Measurements from ENCODE around the gene GPR55. TPM values are rescaled to one million over a fixed set of nuclear protein-coding genes. Genes with fewer than 3 reads are reported as not detected.

The GPR55 gene
- total and polyA plus RNA-seq, 10 of the 15 experiments (the other 5 are each of a cell fraction or from before 2014, with no cell fraction given), result 2.1 to 30.1 (median 16.2) TPM

GRCh38 chr2:230929381-230930148 is 4.5 kb upstream of the GPR55 start (continued):
- TF ChIP-seq, protein P1, sequence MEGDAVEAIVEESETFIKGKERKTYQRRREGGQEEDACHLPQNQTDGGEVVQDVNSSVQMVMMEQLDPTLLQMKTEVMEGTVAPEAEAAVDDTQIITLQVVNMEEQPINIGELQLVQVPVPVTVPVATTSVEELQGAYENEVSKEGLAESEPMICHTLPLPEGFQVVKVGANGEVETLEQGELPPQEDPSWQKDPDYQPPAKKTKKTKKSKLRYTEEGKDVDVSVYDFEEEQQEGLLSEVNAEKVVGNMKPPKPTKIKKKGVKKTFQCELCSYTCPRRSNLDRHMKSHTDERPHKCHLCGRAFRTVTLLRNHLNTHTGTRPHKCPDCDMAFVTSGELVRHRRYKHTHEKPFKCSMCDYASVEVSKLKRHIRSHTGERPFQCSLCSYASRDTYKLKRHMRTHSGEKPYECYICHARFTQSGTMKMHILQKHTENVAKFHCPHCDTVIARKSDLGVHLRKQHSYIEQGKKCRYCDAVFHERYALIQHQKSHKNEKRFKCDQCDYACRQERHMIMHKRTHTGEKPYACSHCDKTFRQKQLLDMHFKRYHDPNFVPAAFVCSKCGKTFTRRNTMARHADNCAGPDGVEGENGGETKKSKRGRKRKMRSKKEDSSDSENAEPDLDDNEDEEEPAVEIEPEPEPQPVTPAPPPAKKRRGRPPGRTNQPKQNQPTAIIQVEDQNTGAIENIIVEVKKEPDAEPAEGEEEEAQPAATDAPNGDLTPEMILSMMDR (IDR thresholded peaks at IDR 0.05 in 2 of 3, conservative IDR thresholded peaks at IDR 0.05 in 1 of 3; ENCODE audit: control insufficient read depth in 2 of 3, extremely low read depth in 1 of 3, insufficient read depth in 1 of 3, low read depth in 3 of 3, low read length in 3 of 3), result peak in 2 of 3 experiments; percentile 19 to 63; a peak in 3 of 6 replicates
- no peak for TF ChIP-seq POLR2A (IDR thresholded peaks at IDR 0.05; ENCODE audit: low read depth, low read length)
- TF ChIP-seq CREM (IDR thresholded peaks at IDR 0.05; ENCODE audit: low read depth), result no peak
- TF ChIP-seq ESRRA (IDR thresholded peaks at IDR 0.05; ENCODE audit: low read length), result no peak
- no peak for TF ChIP-seq BRCA1 (IDR thresholded peaks at IDR 0.05; ENCODE audit: low read depth, low read length)
- no peak for TF ChIP-seq ZBTB33 (IDR thresholded peaks at IDR 0.05)
- TF ChIP-seq NBN (IDR thresholded peaks at IDR 0.05), result no peak
- no peak for TF ChIP-seq POLR2AphosphoS5 (IDR thresholded peaks at IDR 0.05; ENCODE audit: low read length)
- TF ChIP-seq SMC3 (IDR thresholded peaks at IDR 0.05; ENCODE audit: borderline replicate concordance, low read length), result peak; percentile 64; the same call in 1 of the 2 replicates
- TF ChIP-seq RAD21 (IDR thresholded peaks at IDR 0.05; ENCODE audit: insufficient read depth, low read depth, low read length), result peak; percentile 28; the same call in 1 of the 2 replicates
- no peak for TF ChIP-seq ZNF274 (IDR thresholded peaks at IDR 0.05; ENCODE audit: insufficient read depth, insufficient read length)
- no peak for TF ChIP-seq ZZZ3 (IDR thresholded peaks at IDR 0.05; ENCODE audit: control insufficient read depth, insufficient read length, low read depth)
- peak; percentile 43; the same call in 1 of the 2 replicates for TF ChIP-seq ZNF687 (IDR thresholded peaks at IDR 0.05)
- peak; percentile 65 to 71; a peak in 3 of 4 replicates for TF ChIP-seq BHLHE40 (IDR thresholded peaks at IDR 0.05; ENCODE audit: borderline replicate concordance in 1 of 2, low read depth in 2 of 2, low read length in 1 of 2)
- peak; percentile 71 for TF ChIP-seq MXI1 (IDR thresholded peaks at IDR 0.05; ENCODE audit: low read depth, low read length)
- TF ChIP-seq, protein P2, sequence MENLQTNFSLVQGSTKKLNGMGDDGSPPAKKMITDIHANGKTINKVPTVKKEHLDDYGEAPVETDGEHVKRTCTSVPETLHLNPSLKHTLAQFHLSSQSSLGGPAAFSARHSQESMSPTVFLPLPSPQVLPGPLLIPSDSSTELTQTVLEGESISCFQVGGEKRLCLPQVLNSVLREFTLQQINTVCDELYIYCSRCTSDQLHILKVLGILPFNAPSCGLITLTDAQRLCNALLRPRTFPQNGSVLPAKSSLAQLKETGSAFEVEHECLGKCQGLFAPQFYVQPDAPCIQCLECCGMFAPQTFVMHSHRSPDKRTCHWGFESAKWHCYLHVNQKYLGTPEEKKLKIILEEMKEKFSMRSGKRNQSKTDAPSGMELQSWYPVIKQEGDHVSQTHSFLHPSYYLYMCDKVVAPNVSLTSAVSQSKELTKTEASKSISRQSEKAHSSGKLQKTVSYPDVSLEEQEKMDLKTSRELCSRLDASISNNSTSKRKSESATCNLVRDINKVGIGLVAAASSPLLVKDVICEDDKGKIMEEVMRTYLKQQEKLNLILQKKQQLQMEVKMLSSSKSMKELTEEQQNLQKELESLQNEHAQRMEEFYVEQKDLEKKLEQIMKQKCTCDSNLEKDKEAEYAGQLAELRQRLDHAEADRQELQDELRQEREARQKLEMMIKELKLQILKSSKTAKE (IDR thresholded peaks at IDR 0.05; ENCODE audit: low read depth, poor library complexity, severe bottlenecking), result no peak
- TF ChIP-seq, protein P3, sequence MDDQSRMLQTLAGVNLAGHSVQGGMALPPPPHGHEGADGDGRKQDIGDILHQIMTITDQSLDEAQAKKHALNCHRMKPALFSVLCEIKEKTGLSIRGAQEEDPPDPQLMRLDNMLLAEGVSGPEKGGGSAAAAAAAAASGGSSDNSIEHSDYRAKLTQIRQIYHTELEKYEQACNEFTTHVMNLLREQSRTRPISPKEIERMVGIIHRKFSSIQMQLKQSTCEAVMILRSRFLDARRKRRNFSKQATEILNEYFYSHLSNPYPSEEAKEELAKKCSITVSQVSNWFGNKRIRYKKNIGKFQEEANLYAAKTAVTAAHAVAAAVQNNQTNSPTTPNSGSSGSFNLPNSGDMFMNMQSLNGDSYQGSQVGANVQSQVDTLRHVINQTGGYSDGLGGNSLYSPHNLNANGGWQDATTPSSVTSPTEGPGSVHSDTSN (IDR thresholded peaks at IDR 0.05; ENCODE audit: insufficient replicate concordance, low read depth, low read length), result peak; percentile 53
- TF ChIP-seq WRNIP1 (IDR thresholded peaks at IDR 0.05; ENCODE audit: borderline replicate concordance, low read depth, low read length), result no peak
